Measurements from ENCODE around the gene THOC1. TPM values are rescaled to one million over a fixed set of nuclear protein-coding genes. Genes with fewer than 3 reads are reported as not detected.

Gene THOC1
- total and polyA plus RNA-seq, 2 of the 4 experiments (the other 2 are of a cell fraction), result 13.3 to 15.8 TPM

GRCh38 chr18:248053-248452, 19.8 kb downstream of the THOC1 start:
- no peaks in the 10 kb centered on the region for H3K27me3 ChIP-seq (ENCODE audit: control insufficient read depth, insufficient read depth, low read length)
- no peak overlapping the region for H4K8ac ChIP-seq (ENCODE audit: low read depth in 2 of 2, low read length in 2 of 2)
- H3K4ac ChIP-seq (ENCODE audit: low read depth, low read length), result no peak overlapping the region
- no peak overlapping the region for H3K4me2 ChIP-seq (ENCODE audit: low read depth, low read length)
- no peak overlapping the region for H2BK20ac ChIP-seq (ENCODE audit: low read depth, low read length)
- CTCF ChIA-PET, result interaction anchor here (1.5 kb wide), 1 partner anchor 15 kb away, joined by 3 read pairs; no protein-coding TSS in a partner anchor
- H4K20me1 ChIP-seq (ENCODE audit: insufficient read depth, low read length), result no peaks in the 10 kb centered on the region
- no peak overlapping the region for H3K23ac ChIP-seq (ENCODE audit: low read depth, low read length)
- H3K36me3 ChIP-seq (ENCODE audit: control insufficient read depth, insufficient read depth, low read length), result peaks cover 21% of the 10 kb centered on the region
- no peak overlapping the region for H3K18ac ChIP-seq (ENCODE audit: low read depth, low read length)
- no TSS peak for BruUV-seq (replicated peaks)
- TF ChIP-seq RFX5 (IDR thresholded peaks at IDR 0.05; ENCODE audit: low read depth, low read length) (no peak), BHLHE40 (IDR thresholded peaks at IDR 0.05; ENCODE audit: low read depth, low read length) (no peak), MAFK (IDR thresholded peaks at IDR 0.05; ENCODE audit: low read depth, low read length) (no peak), RCOR1 (IDR thresholded peaks at IDR 0.05; ENCODE audit: insufficient replicate concordance, low read length) (no peak), FOS (IDR thresholded peaks at IDR 0.05; ENCODE audit: low read depth, low read length) (no peak), CEBPB (IDR thresholded peaks at IDR 0.05; ENCODE audit: low read depth, low read length) (no peak), USF2 (IDR thresholded peaks at IDR 0.05; ENCODE audit: low read depth, low read length) (no peak), MXI1 (IDR thresholded peaks at IDR 0.05; ENCODE audit: borderline replicate concordance, low read depth, low read length) (no peak), RAD21 (IDR thresholded peaks at IDR 0.05; ENCODE audit: low read length) (no peak), CHD1 (IDR thresholded peaks at IDR 0.05; ENCODE audit: low read depth, low read length) (no peak), SMC3 (IDR thresholded peaks at IDR 0.05; ENCODE audit: low read depth, low read length) (no peak), POLR2A (IDR thresholded peaks at IDR 0.05; ENCODE audit: low read depth, low read length) (no peak), CTCF (conservative IDR thresholded peaks at IDR 0.05; ENCODE audit: low read depth, low read length) (no peak), ELK1 (IDR thresholded peaks at IDR 0.05; ENCODE audit: borderline replicate concordance, low read depth, low read length) (no peak), MAZ (IDR thresholded peaks at IDR 0.05; ENCODE audit: borderline replicate concordance, low read depth, low read length) (no peak), NFE2L2 (IDR thresholded peaks at IDR 0.05; ENCODE audit: low read depth, low read length) (no peak)
- POLR2A ChIA-PET (ENCODE audit: unreplicated experiment), result no interaction called here
- no peak overlapping the region for H3K14ac ChIP-seq (replicated peaks; ENCODE audit: low read depth, low read length)
- H2AK5ac ChIP-seq (ENCODE audit: low read depth, low read length), result no peak overlapping the region
- H3K4me3 ChIP-seq (ENCODE audit: insufficient read depth, low read depth, low read length), result no peak overlapping the region
- no peaks in the 10 kb centered on the region for H3K9me3 ChIP-seq (ENCODE audit: control insufficient read depth, insufficient read depth, low read length)
- no peak overlapping the region for H2BK120ac ChIP-seq (ENCODE audit: low read depth, low read length)
- no peak overlapping the region for H3K27ac ChIP-seq (ENCODE audit: insufficient read depth, low read length)
- no peak overlapping the region for H2AK9ac ChIP-seq (replicated peaks; ENCODE audit: low read depth, low read length, poor library complexity)
- DNase-seq (no peak), ATAC-seq (ENCODE audit: low read depth) (no peak)
- in situ Hi-C loops (cut with MboI; ENCODE audit: low sequenced_read_pairs) (no loop called here), intact Hi-C loops (cut with micrococcal nuclease) (no loop called here), dilution Hi-C loops (cut with HindIII; ENCODE audit: low sequenced_read_pairs, unreplicated experiment) (no loop called here)
- no peak overlapping the region for H4K5ac ChIP-seq (ENCODE audit: low read depth, low read length)
- no peak overlapping the region for H3K9ac ChIP-seq (ENCODE audit: low read depth, low read length)
- peaks cover 3% of the 10 kb centered on the region; the same call in 1 of the 2 replicates for H3K9me1 ChIP-seq (ENCODE audit: insufficient read depth, low read length)
- H2AFZ ChIP-seq (replicated peaks; ENCODE audit: low read length, poor library complexity), result no peak overlapping the region
- no peak overlapping the region for H3K56ac ChIP-seq (ENCODE audit: extremely low read depth, insufficient read depth, low read length)
- no peak overlapping the region for H2BK15ac ChIP-seq (ENCODE audit: low read depth, low read length)
- no peak overlapping the region for H2BK5ac ChIP-seq (ENCODE audit: low read depth, low read length, poor library complexity, severe bottlenecking)
- H3K79me1 ChIP-seq (ENCODE audit: low read depth in 1 of 2, low read length in 2 of 2), result no peaks in the 10 kb centered on the region
- H4K91ac ChIP-seq (ENCODE audit: insufficient read depth, low read depth, low read length), result no peak overlapping the region
- WGBS, 2 experiments (ENCODE audit: extremely low coverage in 2 of 2, insufficient read length in 1 of 2), result 100% methylated on average over 1 of the region's 4 CpGs; no CpG with 5 or more reads in 1 of the 2 experiments
- no peaks in the 10 kb centered on the region for H3K4me1 ChIP-seq (ENCODE audit: control insufficient read depth, insufficient read depth, low read length)
